Stimulated activated CD4-positive, alpha-beta T cell treated with anti-CD3 and anti-CD28 coated beads, Interleukin-4, amount 100 ng/mL, for 1 hour (primary cell): ENCODE results near the gene SNX9.

Source experiments
- DNase-seq: peaks from one replicate; pipeline ENCODE4 v3.0.0-alpha.2; 2020

Gene SNX9

GRCh38 chr6:157804448-157805327, 18.4 kb upstream of the SNX9 start:
- no peak for DNase-seq

DNA sequence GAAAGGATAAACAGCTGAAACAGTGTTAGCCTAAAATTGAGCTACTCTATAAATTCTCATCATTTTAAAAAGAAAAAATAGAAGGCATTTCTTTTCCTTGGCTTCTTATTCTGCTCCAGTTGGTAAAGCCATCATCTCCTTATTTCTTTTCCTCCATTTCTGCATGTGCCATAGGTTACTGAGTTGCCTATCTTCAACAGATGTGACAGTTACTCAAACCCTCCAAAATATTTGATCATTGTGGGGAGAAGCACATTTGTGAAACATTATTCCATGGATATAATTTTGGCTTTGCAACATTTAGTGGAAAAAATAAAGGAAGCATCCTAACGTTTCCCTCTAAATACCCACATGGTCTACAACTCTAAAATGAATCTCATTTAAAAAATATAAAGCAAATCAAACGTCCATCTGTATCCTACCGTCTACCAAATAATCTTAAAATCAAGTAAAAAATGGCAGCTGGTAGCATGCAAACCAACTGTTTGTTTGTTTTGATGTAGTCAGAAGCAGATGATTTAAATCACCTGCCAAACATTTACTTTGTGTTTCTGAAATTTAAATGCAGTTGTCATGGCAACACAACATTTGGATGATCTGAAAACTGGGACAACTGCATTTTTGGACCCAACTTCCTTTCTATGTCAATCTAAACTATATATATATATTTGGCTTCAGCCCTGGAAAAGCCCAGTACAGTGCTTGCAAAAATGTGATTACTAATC, 16.8 kb upstream of the SNX9 start:
- no peak for DNase-seq

DNA sequence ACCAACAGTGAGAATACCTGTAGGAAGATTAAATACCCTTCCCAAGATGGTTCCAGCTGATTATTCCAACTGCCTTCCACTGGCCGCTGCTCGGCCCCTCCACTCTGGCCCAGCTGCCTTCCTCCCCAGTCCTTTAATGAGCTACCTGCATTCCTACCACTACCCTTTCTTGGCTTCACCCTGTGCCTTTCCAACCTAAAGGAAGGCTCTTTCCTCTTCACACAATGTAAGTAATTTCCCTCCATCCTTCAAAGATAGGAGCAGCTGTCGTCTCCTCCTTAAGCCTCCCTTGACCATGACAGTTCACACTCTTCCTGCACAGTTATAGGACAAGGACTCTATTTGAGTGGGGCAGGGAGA, 16.2 kb upstream of the SNX9 start:
- DNase-seq = no peak

- DNase-seq = no peak
Measured at GRCh38 chr6:157808405-157808950, 14.6 kb upstream of the SNX9 start.

DNA sequence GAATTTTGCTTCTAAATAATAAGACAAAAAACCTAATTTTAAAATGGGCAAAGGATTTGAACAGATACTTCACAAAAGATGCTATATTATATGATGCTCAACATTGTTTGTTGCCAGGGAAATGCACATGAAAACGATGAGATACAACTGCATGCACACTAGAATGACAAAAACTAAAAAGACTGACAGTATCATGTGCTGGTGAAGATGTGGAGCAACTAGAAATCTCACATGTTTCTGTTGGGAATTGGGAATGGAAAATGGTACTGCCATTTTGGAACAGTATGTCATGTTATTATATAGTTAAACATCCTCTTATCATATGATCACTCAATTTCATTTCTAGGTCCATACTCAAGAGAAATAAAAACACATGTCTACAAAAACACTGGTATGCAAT, 13.4 kb upstream of the SNX9 start:
- no peak for DNase-seq

- DNase-seq = no peak
Measured at GRCh38 chr6:157811137-157811475, 11.9 kb upstream of the SNX9 start.

- DNase-seq = no peak
Measured at GRCh38 chr6:157811476-157812173, 11.4 kb upstream of the SNX9 start.

- no peak for DNase-seq
Measured at GRCh38 chr6:157812425-157813171, 10.4 kb upstream of the SNX9 start.

DNA sequence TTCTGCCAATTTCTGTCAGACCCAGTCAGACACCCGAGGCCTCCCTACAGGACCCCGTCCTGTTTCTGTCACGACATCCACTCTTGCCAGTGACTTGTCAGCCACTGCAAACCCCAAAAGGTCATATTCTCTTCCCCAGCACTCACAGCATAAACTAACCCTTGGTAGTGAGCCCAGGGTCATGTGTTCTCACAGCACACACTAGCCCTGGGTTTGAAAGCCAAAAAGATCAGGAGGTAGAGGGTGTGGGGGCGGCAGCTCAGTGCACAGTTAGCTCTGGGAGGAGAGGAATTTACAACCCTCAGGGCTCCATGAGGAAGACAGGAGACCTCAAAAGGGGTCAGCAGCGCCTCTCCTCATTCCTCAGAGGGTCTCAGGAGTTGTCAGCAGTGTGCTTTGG, 9.9 kb upstream of the SNX9 start:
- no peak for DNase-seq

- no peak for DNase-seq
Measured at GRCh38 chr6:157813750-157814455, 9.1 kb upstream of the SNX9 start.

DNA sequence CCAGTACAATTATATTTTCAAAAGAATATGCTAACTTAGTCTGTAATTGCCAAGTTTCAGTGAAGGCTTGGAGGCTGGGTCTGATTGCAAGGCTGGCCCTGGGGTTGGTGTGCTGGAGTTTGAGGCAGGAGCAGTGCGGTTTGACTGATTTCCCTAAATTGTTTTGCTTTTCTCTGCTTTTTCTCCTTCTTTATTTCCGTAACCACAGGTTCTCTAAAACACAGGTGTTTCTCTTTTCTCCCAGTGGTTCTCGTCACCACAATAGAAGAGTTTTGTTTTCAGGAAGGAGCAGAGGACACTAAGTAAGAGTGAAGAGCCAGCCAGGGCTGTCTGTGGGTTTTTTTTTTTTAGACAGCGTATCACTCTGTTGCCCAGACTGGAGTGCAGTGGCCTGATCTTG, 8.2 kb upstream of the SNX9 start:
- no peak for DNase-seq

- no peak for DNase-seq
Measured at GRCh38 chr6:157821342-157822033, 1.6 kb upstream of the SNX9 start.

- no peak for DNase-seq
Measured at GRCh38 chr6:157822245-157823000, 623 bp upstream of the SNX9 start.

GRCh38 chr6:157823528-157824370, 703 bp downstream of the SNX9 start:
- DNase-seq = peak; percentile 63

GRCh38 chr6:157825243-157825904, 2.3 kb downstream of the SNX9 start:
- no peak for DNase-seq

- no peak for DNase-seq
Measured at GRCh38 chr6:157830354-157831017, 7.4 kb downstream of the SNX9 start.

- no peak for DNase-seq
Measured at GRCh38 chr6:157831018-157831369, 7.9 kb downstream of the SNX9 start.

GRCh38 chr6:157831424-157832249, 8.6 kb downstream of the SNX9 start:
- no peak for DNase-seq
